Measurements from ENCODE around the gene MPV17.

MPV17 gene

GRCh38 chr2:27264753-27265535 is 58.0 kb downstream of the MPV17 start:
- peak; percentile 84 for DNase-seq (ENCODE audit: low spot score)

GRCh38 chr2:27264253-27264752 is 58.6 kb downstream of the MPV17 start:
- DNase-seq (ENCODE audit: low spot score), result peak; percentile 44

DNA sequence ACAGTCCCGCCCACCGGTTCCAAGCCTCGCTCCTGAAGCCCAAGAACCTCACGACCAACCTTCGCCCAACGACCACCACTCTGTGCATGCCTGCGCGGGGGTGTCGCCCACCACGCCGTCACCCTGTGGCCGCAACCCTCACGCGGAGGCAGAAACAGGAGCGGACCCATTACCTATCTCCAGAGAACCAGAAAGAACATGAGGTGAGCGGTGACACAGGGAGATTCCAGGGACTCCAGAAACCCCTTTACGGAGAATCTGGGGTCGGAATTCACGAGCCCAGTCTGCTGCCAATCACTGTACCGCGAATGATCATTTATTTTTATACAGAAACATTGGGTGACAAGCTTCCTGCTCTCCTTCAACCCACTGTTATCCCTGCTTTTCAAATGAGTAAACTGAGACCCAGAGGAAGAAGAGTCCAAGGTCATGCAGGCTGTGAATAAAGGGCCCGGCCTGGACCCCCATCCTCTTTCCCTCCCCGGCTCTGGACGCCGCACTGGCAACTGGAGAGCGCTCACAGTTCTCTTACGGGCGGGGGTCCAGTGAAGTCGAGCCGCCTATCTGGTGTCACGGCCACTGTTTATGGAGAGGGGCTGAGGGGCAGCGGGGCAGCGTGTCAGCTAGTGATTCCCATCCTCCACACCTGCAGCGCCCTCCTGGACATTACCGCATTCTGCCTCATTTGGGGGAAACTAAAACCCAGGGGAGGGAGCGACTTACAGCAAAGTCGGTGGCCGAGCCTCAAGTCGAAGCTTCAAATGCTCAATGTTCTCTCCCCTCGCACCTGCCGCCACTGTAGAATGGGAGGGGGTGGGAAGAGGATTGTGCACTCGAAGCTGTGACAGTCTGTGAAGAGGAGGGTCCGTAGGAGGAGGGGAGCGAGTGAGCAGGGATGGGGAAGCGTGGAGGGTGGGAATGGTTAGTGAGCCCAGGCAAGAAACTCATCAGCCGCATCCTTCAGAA is 59.3 kb downstream of the MPV17 start:
- peak; percentile 28 for DNase-seq (ENCODE audit: low spot score)

GRCh38 chr2:27262379-27263286 is 60.3 kb downstream of the MPV17 start, which contains the start of gene SLC30A3:
TSS of gene SLC30A3 (minus strand) at chr2:27263047. CDS start at chr2:27262906, 141 bp downstream.
- peak; percentile 93 for DNase-seq (ENCODE audit: low spot score)

DNA sequence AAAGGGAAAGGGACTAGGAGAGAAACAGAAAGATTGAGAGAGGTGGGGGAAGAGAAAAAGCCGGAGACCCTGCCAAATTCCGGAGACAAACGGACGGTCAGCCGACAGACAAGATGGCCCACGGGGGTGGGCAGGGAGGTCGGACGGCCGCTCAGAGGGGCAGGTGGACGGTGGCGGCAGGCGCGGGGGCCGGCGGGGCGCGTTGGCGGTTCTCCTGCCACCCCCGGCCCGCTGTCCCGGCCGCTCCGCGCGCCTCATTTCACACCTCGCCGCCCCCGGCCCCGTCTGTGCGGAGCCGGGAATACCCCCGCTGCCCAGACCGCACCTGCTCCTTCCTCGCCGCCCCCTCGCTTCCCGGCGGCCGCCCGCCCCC is 61.0 kb downstream of the MPV17 start:
- DNase-seq (ENCODE audit: low spot score), result no peak

DNA sequence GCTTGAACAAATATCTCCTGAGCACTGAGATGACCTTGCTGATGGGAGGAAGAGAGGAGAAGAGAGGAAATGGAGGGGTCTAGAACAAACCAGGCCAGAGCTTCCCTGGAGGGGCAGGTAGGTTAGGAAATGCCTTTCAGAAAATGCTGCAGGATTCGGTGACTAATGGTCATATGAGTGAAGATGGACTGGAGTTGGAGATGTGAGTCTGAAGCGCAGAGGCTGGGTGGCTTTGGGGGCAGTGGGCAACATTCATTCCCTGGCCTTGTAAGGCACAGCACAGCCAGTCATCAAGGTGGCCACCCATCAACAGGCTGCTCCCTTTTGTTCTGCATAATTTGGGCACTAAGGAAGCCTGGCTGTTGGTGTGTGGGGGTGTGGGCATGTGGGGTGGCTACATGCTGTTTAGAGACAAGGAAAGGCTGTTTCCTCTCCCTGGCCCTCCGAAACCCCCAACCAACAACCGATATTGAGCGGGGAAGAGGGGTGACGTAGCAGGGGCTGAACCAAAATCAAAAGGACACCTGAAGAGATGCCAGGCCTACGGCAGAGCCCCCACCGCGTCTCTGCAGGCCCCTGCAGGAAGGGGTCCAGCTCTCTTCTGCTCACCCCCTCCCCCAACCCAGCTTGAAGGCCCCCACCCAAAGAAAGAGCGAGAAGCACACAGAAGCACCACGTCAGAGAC is 61.5 kb downstream of the MPV17 start:
- DNase-seq (ENCODE audit: low spot score), result no peak
